Ishikawa (cell line): Measurements from ENCODE around the gene BIRC5.

Experiments
- EP300 ChIP-seq: IDR thresholded peaks from 2 replicates; pipeline ENCODE4 v1.6.1; 2012; ENCODE audit warnings: borderline replicate concordance
- RAD21 ChIP-seq: IDR thresholded peaks from 2 replicates; pipeline ENCODE4 v1.6.1; 2012; ENCODE audit warnings: low read depth
- TAF1 ChIP-seq: IDR thresholded peaks from 2 replicates; pipeline ENCODE4 v1.6.1; 2012; ENCODE audit warnings: low read depth, mild to moderate bottlenecking

- TF ChIP-seq EP300, result no peak
- no peak for TF ChIP-seq RAD21
- no peak for TF ChIP-seq TAF1
Measured at GRCh38 chr17:78164748-78165607, 49.1 kb upstream of the BIRC5 start.
